HUES48 (cell line): ENCODE data around the gene LBHD2.
"Not testable (repeated sequence)": the region's sequence is repeated elsewhere in the genome, so short reads cannot be mapped to it uniquely, and the experiment has no call there.

Experiments used
- H3K27ac ChIP-seq: one replicate; pipeline ENCODE4 v1.7.0; 2013; ENCODE audit warnings: low read depth, low read length, inconsistent platforms
- H3K27me3 ChIP-seq: 2 replicates; pipeline ENCODE4 v1.6.1; 2013; ENCODE audit warnings: mild to moderate bottlenecking, low read length; ENCODE audit not compliant: control insufficient read depth, insufficient read depth
- H3K36me3 ChIP-seq: 2 replicates; pipeline ENCODE4 v1.6.1; 2013; ENCODE audit warnings: low read length; ENCODE audit not compliant: control insufficient read depth, insufficient read depth
- H3K4me1 ChIP-seq: 2 replicates; pipeline ENCODE4 v1.6.1; 2013; ENCODE audit warnings: mild to moderate bottlenecking, low read length; ENCODE audit not compliant: control insufficient read depth, insufficient read depth
- H3K4me3 ChIP-seq: 2 replicates; pipeline ENCODE4 v1.5.1; 2013; ENCODE audit warnings: mild to moderate bottlenecking, low read depth, low read length
- H3K9ac ChIP-seq: 2 replicates; pipeline ENCODE4 v1.6.1; 2013; ENCODE audit warnings: mild to moderate bottlenecking, low read depth, low read length, moderate library complexity
- H3K9me3 ChIP-seq: 2 replicates; pipeline ENCODE4 v1.6.1; 2013; ENCODE audit warnings: low read length; ENCODE audit not compliant: control insufficient read depth, insufficient read depth

The LBHD2 gene

GRCh38 chr14:103108749-103109207, 24.8 kb downstream of the LBHD2 start:
- Histone ChIP-seq H3K36me3 (no peaks in the 10 kb centered on the region), H3K4me3 (no peak overlapping the region), H3K9me3 (no peaks in the 10 kb centered on the region), H3K27me3 (peaks cover 29% of the 10 kb centered on the region), H3K27ac (peak overlapping the region; percentile 67), H3K4me1 (peaks cover 29% of the 10 kb centered on the region), H3K9ac (no peak overlapping the region)

GRCh38 chr14:103109535-103110441, 25.8 kb downstream of the LBHD2 start:
- Histone ChIP-seq H3K27ac (peak overlapping the region; percentile 79), H3K4me3 (peak overlapping the region; percentile 29; the same call in 1 of the 2 replicates), H3K27me3 (peaks cover 19% of the 10 kb centered on the region), H3K9me3 (no peaks in the 10 kb centered on the region), H3K9ac (no peak overlapping the region; the same call in 1 of the 2 replicates), H3K4me1 (peaks cover 29% of the 10 kb centered on the region), H3K36me3 (no peaks in the 10 kb centered on the region)

- peak overlapping the region; percentile 32 for H3K27ac ChIP-seq
- H3K9ac ChIP-seq, result no peak overlapping the region
- peaks cover 29% of the 10 kb centered on the region for H3K4me1 ChIP-seq
- H3K27me3 ChIP-seq, result peaks cover 12% of the 10 kb centered on the region
- no peaks in the 10 kb centered on the region for H3K36me3 ChIP-seq
- H3K4me3 ChIP-seq, result no peak overlapping the region
- no peaks in the 10 kb centered on the region for H3K9me3 ChIP-seq
These were observed 26.7 kb downstream of the LBHD2 start for GRCh38 chr14:103110681-103111231.

GRCh38 chr14:103111232-103111868, 27.3 kb downstream of the LBHD2 start:
- Histone ChIP-seq H3K9me3 (no peaks in the 10 kb centered on the region), H3K27me3 (peaks cover 12% of the 10 kb centered on the region), H3K36me3 (no peaks in the 10 kb centered on the region), H3K9ac (no peak overlapping the region), H3K4me3 (no peak overlapping the region), H3K27ac (no peak overlapping the region), H3K4me1 (peaks cover 29% of the 10 kb centered on the region)

- H3K4me3 ChIP-seq, result no peak overlapping the region
- H3K27ac ChIP-seq, result no peak overlapping the region
- peaks cover 29% of the 10 kb centered on the region for H3K4me1 ChIP-seq
- H3K27me3 ChIP-seq, result peaks cover 12% of the 10 kb centered on the region
- H3K36me3 ChIP-seq, result no peaks in the 10 kb centered on the region
- no peaks in the 10 kb centered on the region for H3K9me3 ChIP-seq
- no peak overlapping the region for H3K9ac ChIP-seq
These were observed 28.6 kb downstream of the LBHD2 start for GRCh38 chr14:103112400-103113243.

GRCh38 chr14:103113303-103113702, 29.3 kb downstream of the LBHD2 start:
- Histone ChIP-seq H3K27ac (no peak overlapping the region), H3K36me3 (no peaks in the 10 kb centered on the region), H3K4me3 (no peak overlapping the region), H3K27me3 (peaks cover 11% of the 10 kb centered on the region), H3K4me1 (peaks cover 24% of the 10 kb centered on the region), H3K9ac (no peak overlapping the region), H3K9me3 (no peaks in the 10 kb centered on the region)

GRCh38 chr14:103113774-103114173, 29.8 kb downstream of the LBHD2 start:
- no peak overlapping the region for H3K4me3 ChIP-seq
- H3K27me3 ChIP-seq, result peaks cover 9% of the 10 kb centered on the region
- H3K9ac ChIP-seq, result no peak overlapping the region
- H3K27ac ChIP-seq, result no peak overlapping the region
- H3K9me3 ChIP-seq, result no peaks in the 10 kb centered on the region
- peaks cover 20% of the 10 kb centered on the region for H3K4me1 ChIP-seq
- H3K36me3 ChIP-seq, result no peaks in the 10 kb centered on the region

- H3K4me1 ChIP-seq, result peaks cover 15% of the 10 kb centered on the region
These were observed 31.2 kb downstream of the LBHD2 start for GRCh38 chr14:103115086-103115679.

GRCh38 chr14:103115845-103116572, 32.0 kb downstream of the LBHD2 start:
- Histone ChIP-seq H3K4me3 (no peak overlapping the region), H3K27ac (no peak overlapping the region), H3K4me1 (peaks cover 7% of the 10 kb centered on the region), H3K27me3 (peaks cover 4% of the 10 kb centered on the region; the same call in 1 of the 2 replicates), H3K36me3 (no peaks in the 10 kb centered on the region), H3K9me3 (no peaks in the 10 kb centered on the region), H3K9ac (no peak overlapping the region)

More at GRCh38 chr14:103115086-103115679, 31.2 kb downstream of the LBHD2 start:
- not testable (repeated sequence) for H3K4me3 ChIP-seq, H3K9me3 ChIP-seq, H3K27me3 ChIP-seq, H3K36me3 ChIP-seq, H3K27ac ChIP-seq, H3K9ac ChIP-seq
